Left hindlimb (tissue), 1 donor: ENCODE measurements around the gene TTLL11.
"Not testable (repeated sequence)": the region's sequence is repeated elsewhere in the genome, so short reads cannot be mapped to it uniquely, and the experiment has no call there.

ENCODE experiments used
- DNase-seq: peaks from one replicate; pipeline ENCODE4 v3.0.0-alpha.2; 2018

The TTLL11 gene

DNA sequence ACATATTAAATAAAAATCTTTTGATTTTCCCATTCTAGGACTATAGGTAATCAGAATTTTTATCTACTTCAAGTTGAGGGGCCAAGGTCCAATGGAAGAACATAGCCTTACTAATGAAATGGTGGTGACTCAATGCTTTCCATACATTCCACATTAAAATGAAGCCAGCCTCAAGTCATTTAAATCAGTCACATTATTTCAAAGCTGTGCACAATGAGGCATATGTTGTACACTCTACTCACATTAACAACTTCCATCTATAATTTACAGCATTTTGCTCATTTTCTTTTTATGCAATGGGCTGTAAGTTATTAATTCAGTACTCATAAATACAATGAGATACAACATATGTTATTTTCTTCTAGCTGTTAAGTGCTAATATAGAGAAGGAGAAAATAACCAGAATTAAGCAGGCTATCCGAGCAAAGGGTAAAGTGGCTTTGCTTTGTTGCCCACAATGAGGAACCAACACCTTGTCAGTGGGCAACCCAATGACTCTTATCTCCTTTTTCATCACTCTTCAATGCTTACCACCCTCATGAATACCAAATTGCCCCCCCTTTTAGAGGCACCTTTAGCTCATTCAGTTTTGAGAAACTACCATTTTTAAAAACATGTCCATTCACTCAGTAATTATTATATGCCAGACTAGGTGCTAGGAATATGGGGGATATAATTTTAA lies 52.4 kb downstream of the TTLL11 start:
- DNase-seq: no peak

GRCh38 chr9:122039234-122039633 lies 53.9 kb downstream of the TTLL11 start:
- no peak for DNase-seq

DNA sequence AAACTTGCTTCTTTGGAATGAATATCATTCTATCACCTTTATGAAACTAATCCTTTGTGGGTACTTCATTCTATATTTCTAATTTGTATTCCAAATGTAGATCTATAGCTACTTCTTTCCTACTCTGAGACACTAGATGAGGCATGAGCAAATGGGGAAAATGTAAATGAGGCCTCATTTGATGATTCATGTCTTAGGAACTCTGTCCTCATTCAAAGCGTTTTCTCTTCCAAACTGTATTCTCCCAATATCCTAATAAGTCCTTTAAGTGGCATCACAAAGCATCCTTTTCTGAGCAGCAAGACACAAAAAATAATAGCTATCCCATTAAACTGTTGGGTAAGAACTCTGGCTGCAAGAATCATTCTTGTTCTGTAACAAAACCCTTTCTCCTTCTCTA lies 56.1 kb downstream of the TTLL11 start:
- no peak for DNase-seq

- DNase-seq: no peak
Observed at GRCh38 chr9:122036408-122036807, 56.7 kb downstream of the TTLL11 start.

- DNase-seq: no peak
Observed at GRCh38 chr9:122033775-122034373, 59.2 kb downstream of the TTLL11 start.

GRCh38 chr9:122032346-122032745 lies 60.8 kb downstream of the TTLL11 start:
- DNase-seq: no peak

DNA sequence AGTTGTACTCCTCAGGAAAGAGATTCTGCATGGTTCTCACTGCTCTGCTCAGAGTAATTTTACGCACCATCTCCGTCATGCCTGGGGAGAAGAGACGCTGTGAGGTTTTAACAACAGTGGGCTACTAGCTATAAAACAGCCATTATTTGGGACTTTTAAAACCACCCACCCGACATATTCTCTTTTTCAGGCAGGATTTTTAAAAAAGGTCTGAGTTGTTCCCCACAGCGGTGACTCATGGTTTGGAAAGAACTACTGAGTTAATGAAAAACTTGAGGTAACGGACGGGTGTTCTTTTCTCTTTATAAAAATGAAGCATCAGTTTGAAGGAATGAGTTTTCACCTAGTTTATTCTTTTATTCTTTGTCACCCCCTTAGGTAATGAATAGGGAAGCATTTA lies 61.3 kb downstream of the TTLL11 start:
- DNase-seq: no peak

DNA sequence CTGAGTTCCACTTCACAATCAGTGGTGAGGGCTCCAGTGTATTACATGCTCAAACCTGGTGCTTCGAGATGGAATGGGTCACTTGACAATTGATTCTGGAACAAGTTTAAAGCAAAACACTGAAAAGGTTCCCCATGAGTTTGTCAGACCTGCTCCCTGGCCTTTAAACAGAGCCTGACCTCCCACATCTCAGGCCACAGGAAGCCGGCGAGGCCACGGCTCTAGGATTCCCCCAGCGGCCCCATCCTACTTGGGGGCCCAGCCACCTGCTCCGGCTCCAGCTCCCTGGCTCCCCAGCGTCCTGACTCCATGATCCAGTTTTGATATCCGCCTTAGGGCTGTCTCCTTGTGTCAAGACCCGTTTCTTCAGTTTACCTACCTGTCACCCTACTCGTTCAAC lies 62.0 kb downstream of the TTLL11 start:
- DNase-seq: no peak

DNA sequence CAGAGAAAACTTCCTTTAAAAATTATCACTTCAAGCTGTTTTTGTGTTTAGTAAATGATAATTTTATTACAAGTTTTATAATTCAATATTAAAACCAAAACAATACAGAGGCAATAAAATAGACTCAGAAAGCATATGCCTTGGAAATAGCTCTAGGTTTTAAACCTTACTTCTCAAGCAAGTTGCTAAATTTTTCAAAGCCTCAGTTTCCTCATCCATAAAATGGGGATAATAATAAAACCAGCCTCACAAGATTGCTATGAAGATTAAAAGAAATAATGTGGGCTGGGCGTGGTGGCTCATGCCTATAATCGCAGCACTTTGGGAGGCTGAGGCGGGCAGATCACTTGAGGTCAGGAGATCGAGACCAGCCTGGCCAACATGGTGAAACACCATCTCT lies 62.8 kb downstream of the TTLL11 start:
- DNase-seq: no peak

- no peak for DNase-seq
Observed at GRCh38 chr9:122029898-122030297, 63.2 kb downstream of the TTLL11 start.

DNA sequence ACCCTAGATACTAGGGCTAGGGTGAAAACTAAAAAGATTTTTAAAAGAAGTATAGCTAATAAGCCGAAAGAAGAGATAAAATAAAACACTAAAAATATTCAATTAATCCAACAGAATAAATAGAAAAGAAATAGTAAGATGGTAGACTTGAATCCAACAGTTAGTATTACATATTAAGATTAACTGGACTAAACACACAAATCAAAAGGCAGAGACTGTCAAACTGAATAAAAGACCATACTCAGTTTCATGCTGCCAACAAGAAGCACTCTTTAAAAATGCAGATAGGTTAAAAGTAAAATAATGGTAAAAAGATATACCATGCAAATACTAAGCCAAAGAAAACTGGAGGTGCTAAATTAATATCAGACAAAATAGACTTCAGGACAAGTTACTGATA lies 65.0 kb downstream of the TTLL11 start:
- no peak for DNase-seq

GRCh38 chr9:122020398-122020797 lies 72.7 kb downstream of the TTLL11 start:
- no peak for DNase-seq

DNA sequence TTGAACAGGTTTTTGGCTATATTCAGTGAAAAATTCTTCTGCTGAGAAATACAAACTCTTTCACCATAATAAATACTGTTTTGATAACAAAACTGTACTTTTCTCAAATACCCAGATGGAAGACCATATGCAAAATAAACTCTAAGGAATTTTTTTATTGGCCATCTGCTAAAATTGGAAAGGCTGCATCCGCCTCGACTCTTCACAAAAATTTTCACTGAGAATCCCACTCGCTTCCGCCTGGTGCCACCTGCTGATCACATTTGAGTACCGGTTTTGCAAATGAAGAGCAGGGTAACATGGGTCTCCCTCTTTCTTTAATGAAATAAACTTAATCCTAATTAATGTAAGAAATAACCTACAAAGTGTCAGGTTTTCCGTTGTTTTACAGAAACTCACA lies 76.4 kb downstream of the TTLL11 start:
- peak; percentile 42 for DNase-seq

GRCh38 chr9:122016309-122016708 lies 76.8 kb downstream of the TTLL11 start:
- DNase-seq: no peak

DNA sequence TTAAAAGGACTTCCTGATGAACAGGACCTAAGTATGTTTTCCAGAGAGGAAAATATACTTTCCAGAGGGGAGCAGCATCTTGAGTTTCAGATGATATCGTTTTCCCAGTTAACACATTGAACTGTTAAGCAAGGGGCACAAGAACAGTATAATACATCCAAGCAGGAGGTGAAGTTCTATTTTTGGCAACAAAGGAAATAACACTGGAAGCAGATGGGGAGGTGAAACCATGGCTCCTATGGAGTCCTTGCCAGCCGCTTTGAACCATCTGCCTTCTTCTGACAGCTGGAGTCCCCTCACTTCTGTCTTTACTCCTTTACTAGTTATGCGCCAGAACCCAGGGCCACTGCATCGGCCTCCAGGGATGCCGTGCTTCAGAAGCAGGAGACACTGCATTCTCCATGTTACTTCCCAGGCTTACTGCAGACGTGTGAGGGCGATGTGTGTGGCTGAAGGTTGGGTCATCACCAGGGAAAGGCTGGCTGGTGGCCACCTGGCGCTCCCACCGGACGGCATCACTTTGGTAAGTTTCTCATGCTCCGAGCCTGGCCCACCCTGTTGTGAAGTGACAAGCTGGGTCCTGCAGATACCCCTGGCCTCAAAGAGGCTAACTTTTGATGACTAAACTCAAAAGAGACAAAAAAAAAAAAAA lies 77.8 kb downstream of the TTLL11 start:
- DNase-seq: no peak

DNA sequence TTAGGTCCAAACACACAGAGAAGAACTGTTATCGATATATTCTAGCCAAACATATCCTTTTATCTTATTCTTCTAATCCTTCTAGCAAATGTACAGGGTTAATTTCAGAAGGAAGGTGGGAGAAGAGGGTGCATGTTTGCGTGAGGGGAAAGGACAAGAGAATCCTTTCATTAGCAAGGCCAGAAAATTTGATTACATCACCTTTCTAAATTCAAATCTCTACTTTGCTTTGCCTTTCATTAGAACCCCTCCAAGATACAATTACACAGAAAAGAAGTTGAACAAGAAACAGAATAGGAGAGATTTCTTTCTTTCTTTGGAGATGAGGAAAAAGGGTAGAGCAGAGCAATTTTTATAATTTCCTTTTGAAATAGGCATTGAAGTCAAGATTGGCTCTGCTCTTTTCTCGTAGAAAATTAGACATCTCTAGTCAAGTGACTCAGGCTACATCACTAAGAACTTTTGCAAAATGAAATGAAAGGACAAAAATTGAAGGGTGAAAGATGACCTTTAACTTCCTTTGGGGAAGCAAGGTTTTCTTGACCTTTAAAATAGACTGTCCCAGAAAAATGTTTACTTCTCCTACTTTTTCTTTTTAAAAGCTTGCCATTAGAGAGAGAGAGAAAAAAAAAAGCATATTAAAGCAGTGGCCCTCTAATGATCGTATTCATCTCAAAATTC lies 81.2 kb downstream of the TTLL11 start:
- DNase-seq: no peak

DNA sequence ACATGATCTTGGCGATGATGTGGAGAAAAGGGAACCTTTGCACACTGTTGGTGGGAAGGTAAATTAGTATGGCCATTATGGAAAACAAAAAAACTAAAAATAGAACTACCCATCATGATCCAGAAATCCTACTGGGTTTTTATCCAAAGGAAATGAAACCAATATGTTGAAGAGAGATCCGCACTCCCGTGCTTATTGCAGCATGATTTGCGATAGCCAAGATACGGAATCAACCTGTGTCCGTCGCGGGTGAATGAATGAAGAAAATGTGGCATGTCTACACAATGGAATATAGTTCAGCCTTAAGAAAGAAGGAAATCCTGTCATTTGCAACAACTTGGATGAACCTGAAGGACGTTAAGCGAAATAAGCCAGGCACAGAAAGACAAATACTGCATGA lies 84.5 kb downstream of the TTLL11 start:
- DNase-seq: no peak

DNA sequence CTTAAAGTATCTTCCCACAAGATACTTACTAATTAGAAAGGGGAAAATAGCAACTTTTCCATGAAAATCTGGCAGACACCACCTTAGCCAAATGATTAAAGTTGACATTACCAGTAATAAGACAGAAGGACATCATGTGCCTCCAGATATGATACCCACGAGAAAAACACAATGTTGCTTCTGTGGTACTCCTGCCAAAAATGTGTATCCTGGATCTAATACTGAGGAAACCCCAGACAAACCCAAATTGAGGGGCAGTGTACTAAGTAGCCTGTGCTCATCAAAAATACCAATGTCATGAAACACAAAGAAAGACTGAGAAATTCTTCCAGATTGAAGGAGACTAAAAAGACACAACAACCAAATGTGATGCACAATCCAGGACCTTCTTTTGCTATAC lies 85.3 kb downstream of the TTLL11 start:
- DNase-seq: no peak

DNA sequence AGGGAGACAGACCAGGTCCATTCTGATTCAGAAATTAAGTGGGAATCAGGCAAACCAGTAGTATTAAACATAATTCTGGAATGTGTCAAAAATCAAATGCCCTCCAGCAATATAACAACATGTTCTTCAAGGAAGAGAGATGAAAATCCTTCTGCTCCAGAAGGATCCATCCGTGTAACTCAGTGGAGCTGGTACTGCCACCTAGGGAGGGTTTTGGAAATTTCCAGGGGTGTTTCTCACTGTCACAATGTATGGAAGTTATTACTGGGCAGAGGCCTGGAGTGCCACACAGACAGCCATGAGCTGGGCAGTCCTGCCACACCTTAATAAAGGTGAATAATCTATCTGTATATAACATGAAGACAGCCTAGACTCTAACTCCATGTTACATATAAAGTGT lies 87.5 kb downstream of the TTLL11 start:
- no peak for DNase-seq

GRCh38 chr9:122004589-122004988 lies 88.5 kb downstream of the TTLL11 start:
- DNase-seq: no peak

- DNase-seq: no peak
Observed at GRCh38 chr9:122001491-122002201, 91.5 kb downstream of the TTLL11 start.

DNA sequence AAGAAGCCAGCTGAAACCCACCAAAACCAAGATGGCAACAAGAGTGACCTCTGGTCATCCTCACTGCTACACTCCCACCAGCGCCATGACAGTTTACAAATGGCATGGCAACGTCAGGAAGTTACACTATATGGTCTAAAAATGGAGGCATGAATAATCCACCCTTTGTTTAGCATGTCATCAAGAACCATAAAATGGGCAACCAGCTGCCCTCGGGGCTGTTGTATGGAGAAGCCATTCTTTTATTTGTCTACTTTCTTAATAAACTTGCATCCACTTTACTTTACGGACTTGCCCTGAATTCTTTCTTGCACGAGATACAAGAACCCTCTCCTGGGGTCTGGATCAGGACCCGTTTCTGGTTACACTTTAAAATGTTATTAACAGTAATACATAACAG lies 92.6 kb downstream of the TTLL11 start:
- not testable (repeated sequence) for DNase-seq

DNA sequence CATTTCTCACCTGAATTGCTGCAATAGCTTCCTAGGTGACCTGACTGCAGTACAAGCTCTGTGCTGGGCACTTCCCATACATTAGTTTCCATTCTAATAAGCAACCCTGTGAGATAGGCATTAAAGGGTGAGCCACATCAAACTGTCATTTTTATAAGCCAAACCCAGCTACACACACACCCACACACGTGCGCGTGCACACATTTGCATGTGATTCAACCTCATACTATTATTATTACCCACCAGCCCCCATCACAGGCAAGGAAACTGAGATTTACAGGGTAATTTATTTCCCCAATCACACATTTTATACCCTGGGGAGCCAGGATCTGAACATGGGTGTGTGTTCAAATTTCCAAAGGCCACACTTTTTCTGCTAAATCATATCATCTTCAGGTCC lies 93.6 kb downstream of the TTLL11 start:
- DNase-seq: no peak
